HepG2 (cell line): Measurements from ENCODE around the gene TRMT6. TPM values are rescaled to one million over a fixed set of nuclear protein-coding genes. Genes with fewer than 3 reads are reported as not detected.

Source experiments
- HDAC6 ChIP-seq: fragments of 200-600 bp; sonication (generic); IDR thresholded peaks from 2 replicates; pipeline ENCODE4 v1.7.0; 2017; ENCODE audit warnings: mild to moderate bottlenecking, antibody characterized with exemption, low read length, low read depth
- IRF2 ChIP-seq: IDR thresholded peaks from 2 replicates; pipeline ENCODE4 v1.6.1; 2018; ENCODE audit warnings: missing genetic modification reagents, missing compliant biosample characterization
- KDM5A ChIP-seq: fragments of 200-600 bp; sonication (generic); IDR thresholded peaks from 2 replicates; pipeline ENCODE4 v1.7.0; 2018; ENCODE audit warnings: antibody characterized with exemption, mild to moderate bottlenecking, low read length, borderline replicate concordance
- MEIS1 ChIP-seq: sonication (generic); formaldehyde crosslinking; IDR thresholded peaks from 2 replicates; pipeline ENCODE4 v1.9.0; 2021; ENCODE audit warnings: mild to moderate bottlenecking, missing genetic modification reagents, moderate library complexity, borderline replicate concordance
- SAFB2 ChIP-seq: sonication (generic); formaldehyde crosslinking; IDR thresholded peaks from 2 replicates; pipeline ENCODE4 v1.5.1; 2020; ENCODE audit warnings: missing genetic modification reagents, low read depth, mild to moderate bottlenecking, borderline replicate concordance
- SIX1 ChIP-seq: sonication (generic); formaldehyde crosslinking; IDR thresholded peaks from 2 replicates; pipeline ENCODE4 v1.4.0; 2020; ENCODE audit warnings: missing genetic modification reagents, borderline replicate concordance
- SNRNP70 ChIP-seq: fragments of 200-400 bp; formaldehyde crosslinking; IDR thresholded peaks from 2 replicates; pipeline ENCODE4 v1.6.1; 2017; ENCODE audit warnings: mild to moderate bottlenecking, low read depth, low read length, moderate library complexity
- YEATS4 ChIP-seq: sonication (generic); formaldehyde crosslinking; IDR thresholded peaks from 2 replicates; pipeline ENCODE4 v1.4.0; 2020; ENCODE audit warnings: missing genetic modification reagents, borderline replicate concordance
- ZBTB49 ChIP-seq: sonication (generic); formaldehyde crosslinking; IDR thresholded peaks from 2 replicates; pipeline ENCODE4 v1.4.0; 2020; ENCODE audit warnings: missing genetic modification reagents, borderline replicate concordance
- ZBTB8A ChIP-seq: sonication (generic); formaldehyde crosslinking; IDR thresholded peaks from 2 replicates; pipeline ENCODE4 v1.4.0; 2020; ENCODE audit warnings: mild to moderate bottlenecking, low read depth, missing genetic modification reagents, borderline replicate concordance
- ZFP62 ChIP-seq: sonication (generic); formaldehyde crosslinking; IDR thresholded peaks from 2 replicates; pipeline ENCODE4 v1.4.0; 2020; ENCODE audit warnings: missing genetic modification reagents
- ZMAT5 ChIP-seq: sonication (generic); formaldehyde crosslinking; IDR thresholded peaks from 2 replicates; pipeline ENCODE4 v1.5.0; 2020; ENCODE audit warnings: mild to moderate bottlenecking, low read depth, missing genetic modification reagents, borderline replicate concordance
- ZNF12 ChIP-seq: sonication (generic); formaldehyde crosslinking; IDR thresholded peaks from 2 replicates; pipeline ENCODE4 v1.5.0; 2020; ENCODE audit warnings: missing genetic modification reagents
- ZNF343 ChIP-seq: sonication (generic); formaldehyde crosslinking; IDR thresholded peaks from 2 replicates; pipeline ENCODE4 v1.4.0; 2020; ENCODE audit warnings: mild to moderate bottlenecking, missing genetic modification reagents
- ZNF367 ChIP-seq: sonication (generic); formaldehyde crosslinking; IDR thresholded peaks from 2 replicates; pipeline ENCODE4 v1.4.0; 2020; ENCODE audit warnings: missing genetic modification reagents, borderline replicate concordance
- ZNF432 ChIP-seq: sonication (generic); formaldehyde crosslinking; IDR thresholded peaks from 2 replicates; pipeline ENCODE4 v1.5.0; 2020; ENCODE audit warnings: missing genetic modification reagents, mild to moderate bottlenecking, borderline replicate concordance
- ZNF468 ChIP-seq: sonication (generic); formaldehyde crosslinking; IDR thresholded peaks from 2 replicates; pipeline ENCODE4 v1.8.0; 2022; ENCODE audit warnings: mild to moderate bottlenecking, moderate library complexity, missing genetic modification reagents
- ZNF75D ChIP-seq: sonication (generic); formaldehyde crosslinking; IDR thresholded peaks from 2 replicates; pipeline ENCODE4 v1.8.1; 2023; ENCODE audit warnings: missing genetic modification reagents, mild to moderate bottlenecking, borderline replicate concordance
- ZNF772 ChIP-seq: sonication (generic); formaldehyde crosslinking; IDR thresholded peaks from 2 replicates; pipeline ENCODE4 v1.5.0; 2020; ENCODE audit warnings: mild to moderate bottlenecking, missing genetic modification reagents
- polyA plus RNA-seq, 8 experiments: library from polyadenylated mRNA; depleted of rRNA in 3 of 8; stranded (reverse) in 7 of 8; unstranded in 1 of 8; fragments of >200 nt; fragmentation: Illumina TruSeq in 4 of 8; extraction: Trizol in 4 of 8; gene quantifications; 2 replicates each; pipeline versions ENCODE4 v1.2.1 to v1.2.3, GENCODE V29; 2011 to 2016; ENCODE audit warnings: low read depth in 4 of 8, missing spikeins in 1 of 8, mixed read lengths in 1 of 8; ENCODE audit not compliant: insufficient read depth in 1 of 8
- total RNA-seq, 5 experiments: library from RNA; depleted of rRNA; stranded (reverse); fragments of >200 nt; fragmentation: Illumina TruSeq; extraction: Trizol; gene quantifications; 2 replicates each; pipeline ENCODE4 v1.2.3, GENCODE V29; 2016; ENCODE audit warnings: low read depth in 1 of 5
- TF ChIP-seq, protein P1 (sequence below): sonication (generic); formaldehyde crosslinking; IDR thresholded peaks from 2 replicates; pipeline ENCODE4 v1.8.0; 2022; ENCODE audit warnings: missing genetic modification reagents, mild to moderate bottlenecking, borderline replicate concordance
- TF ChIP-seq, protein P2 (sequence below): sonication (generic); formaldehyde crosslinking; IDR thresholded peaks from 2 replicates; pipeline ENCODE4 v1.4.0; 2020; ENCODE audit warnings: missing genetic modification reagents, borderline replicate concordance

Gene TRMT6
- total and polyA plus RNA-seq, 2 of the 13 experiments (the other 11 are each of a cell fraction or from before 2014, with no cell fraction given): 10.5 to 37.8 TPM

- peak; percentile 99 for TF ChIP-seq SAFB2 (CRISPR knock-in tag)
- peak; percentile 98 for TF ChIP-seq ZNF343 (CRISPR knock-in tag)
- TF ChIP-seq ZNF772: peak; percentile 83
- TF ChIP-seq MEIS1: 0 out of 2 replicates have a peak, but pooled peaks have one; percentile 80
- peak; percentile 61; the same call in 1 of the 2 replicates for TF ChIP-seq SIX1 (CRISPR knock-in tag)
- no peak for TF ChIP-seq SNRNP70
- no peak for TF ChIP-seq ZMAT5
- TF ChIP-seq ZNF367 (CRISPR knock-in tag): no peak
- no peak for TF ChIP-seq HDAC6
- no peak for TF ChIP-seq ZNF75D (CRISPR knock-in tag)
- TF ChIP-seq, protein P1, sequence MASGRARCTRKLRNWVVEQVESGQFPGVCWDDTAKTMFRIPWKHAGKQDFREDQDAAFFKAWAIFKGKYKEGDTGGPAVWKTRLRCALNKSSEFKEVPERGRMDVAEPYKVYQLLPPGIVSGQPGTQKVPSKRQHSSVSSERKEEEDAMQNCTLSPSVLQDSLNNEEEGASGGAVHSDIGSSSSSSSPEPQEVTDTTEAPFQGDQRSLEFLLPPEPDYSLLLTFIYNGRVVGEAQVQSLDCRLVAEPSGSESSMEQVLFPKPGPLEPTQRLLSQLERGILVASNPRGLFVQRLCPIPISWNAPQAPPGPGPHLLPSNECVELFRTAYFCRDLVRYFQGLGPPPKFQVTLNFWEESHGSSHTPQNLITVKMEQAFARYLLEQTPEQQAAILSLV (CRISPR knock-in tag): peak; percentile 98
- no peak for TF ChIP-seq ZBTB8A
- peak; percentile 54 for TF ChIP-seq ZNF12 (CRISPR knock-in tag)
- TF ChIP-seq ZNF468 (CRISPR knock-in tag): peak; percentile 82; the same call in 1 of the 2 replicates
- peak; percentile 80; the same call in 1 of the 2 replicates for TF ChIP-seq ZBTB49 (CRISPR knock-in tag)
- TF ChIP-seq, protein P2, sequence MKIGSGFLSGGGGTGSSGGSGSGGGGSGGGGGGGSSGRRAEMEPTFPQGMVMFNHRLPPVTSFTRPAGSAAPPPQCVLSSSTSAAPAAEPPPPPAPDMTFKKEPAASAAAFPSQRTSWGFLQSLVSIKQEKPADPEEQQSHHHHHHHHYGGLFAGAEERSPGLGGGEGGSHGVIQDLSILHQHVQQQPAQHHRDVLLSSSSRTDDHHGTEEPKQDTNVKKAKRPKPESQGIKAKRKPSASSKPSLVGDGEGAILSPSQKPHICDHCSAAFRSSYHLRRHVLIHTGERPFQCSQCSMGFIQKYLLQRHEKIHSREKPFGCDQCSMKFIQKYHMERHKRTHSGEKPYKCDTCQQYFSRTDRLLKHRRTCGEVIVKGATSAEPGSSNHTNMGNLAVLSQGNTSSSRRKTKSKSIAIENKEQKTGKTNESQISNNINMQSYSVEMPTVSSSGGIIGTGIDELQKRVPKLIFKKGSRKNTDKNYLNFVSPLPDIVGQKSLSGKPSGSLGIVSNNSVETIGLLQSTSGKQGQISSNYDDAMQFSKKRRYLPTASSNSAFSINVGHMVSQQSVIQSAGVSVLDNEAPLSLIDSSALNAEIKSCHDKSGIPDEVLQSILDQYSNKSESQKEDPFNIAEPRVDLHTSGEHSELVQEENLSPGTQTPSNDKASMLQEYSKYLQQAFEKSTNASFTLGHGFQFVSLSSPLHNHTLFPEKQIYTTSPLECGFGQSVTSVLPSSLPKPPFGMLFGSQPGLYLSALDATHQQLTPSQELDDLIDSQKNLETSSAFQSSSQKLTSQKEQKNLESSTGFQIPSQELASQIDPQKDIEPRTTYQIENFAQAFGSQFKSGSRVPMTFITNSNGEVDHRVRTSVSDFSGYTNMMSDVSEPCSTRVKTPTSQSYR (CRISPR knock-in tag): peak; percentile 92
- TF ChIP-seq IRF2: peak; percentile 98
- TF ChIP-seq KDM5A: peak; percentile 96
- TF ChIP-seq YEATS4 (CRISPR knock-in tag): peak; percentile 96
- no peak for TF ChIP-seq ZFP62 (CRISPR knock-in tag)
- no peak for TF ChIP-seq ZNF432 (CRISPR knock-in tag)
Observed at GRCh38 chr20:5950271-5951031, at the start of gene TRMT6, which contains the start of gene MCM8 (continued).
